Erythroblast (primary cell): ENCODE measurements around the gene USP17L12.
"Not testable (repeated sequence)": the region's sequence is repeated elsewhere in the genome, so short reads cannot be mapped to it uniquely, and the experiment has no call there.

Source experiments
- GATA1 ChIP-seq: IDR thresholded peaks from 2 replicates; pipeline ENCODE4 v1.6.1; 2011; ENCODE audit warnings: low read depth, mild to moderate bottlenecking, control low read depth, low read length, moderate library complexity
- POLR2A ChIP-seq: IDR thresholded peaks from 2 replicates; pipeline ENCODE4 v1.6.1; 2011; ENCODE audit warnings: mild to moderate bottlenecking, low read length

DNA sequence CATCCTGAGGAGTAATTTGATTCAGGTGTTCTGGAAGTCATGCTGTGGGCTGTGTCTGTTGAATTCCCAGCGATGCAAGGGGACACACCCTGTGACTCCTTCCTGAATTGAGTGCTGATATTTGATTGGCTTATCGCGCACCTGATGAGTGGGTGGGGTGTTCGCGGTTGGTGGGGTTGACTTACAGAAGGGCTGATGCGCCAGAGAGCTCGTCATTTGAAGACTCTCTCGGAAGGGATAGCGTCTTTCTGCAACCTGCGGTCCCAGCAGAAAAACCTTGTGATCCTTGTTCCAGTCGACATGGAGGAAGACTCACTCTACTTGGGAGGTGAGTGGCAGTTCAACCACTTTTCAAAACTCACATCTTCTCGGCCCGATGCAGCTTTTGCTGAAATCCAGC lies at the start of gene USP17L12:
- TF ChIP-seq POLR2A, GATA1: not testable (repeated sequence)
